ENCODE data around the gene FBN3. TPM values are rescaled to one million over a fixed set of nuclear protein-coding genes. Genes with fewer than 3 reads are reported as not detected.
"Not testable (repeated sequence)": the region's sequence is repeated elsewhere in the genome, so short reads cannot be mapped to it uniquely, and the experiment has no call there.

FBN3 gene
- polyA plus RNA-seq (ENCODE audit: insufficient read length in 4 of 4) = 10 to 100 TPM; 27.4 to 35.1 (median 29.5) TPM

- no peak for DNase-seq (ENCODE audit: low read depth in 4 of 4, low spot score in 3 of 4)
Measured at GRCh38 chr19:8149261-8150094, at the start of gene FBN3. Gene FBN3 (minus strand): TSS chr19:8149592. CDS start chr19:8147480, 2,112 bp downstream.

GRCh38 chr19:8196271-8196927, 47.0 kb upstream of the FBN3 start:
- DNase-seq (ENCODE audit: low read depth in 4 of 4, low spot score in 3 of 4) = no peak

GRCh38 chr19:8194528-8195267, 45.3 kb upstream of the FBN3 start:
- DNase-seq (ENCODE audit: low read depth in 4 of 4, low spot score in 3 of 4) = no peak

- no peak for DNase-seq (ENCODE audit: low read depth in 4 of 4, low spot score in 3 of 4)
Measured at GRCh38 chr19:8192221-8192820, 42.9 kb upstream of the FBN3 start.

GRCh38 chr19:8185343-8186068, 36.1 kb upstream of the FBN3 start:
- no peak for DNase-seq (ENCODE audit: low read depth in 4 of 4, low spot score in 3 of 4)

GRCh38 chr19:8184274-8184673, 34.9 kb upstream of the FBN3 start:
- no peak for DNase-seq (ENCODE audit: low read depth in 4 of 4, low spot score in 3 of 4)

- DNase-seq (ENCODE audit: low read depth in 4 of 4, low spot score in 3 of 4) = no peak
Measured at GRCh38 chr19:8180018-8180417, 30.6 kb upstream of the FBN3 start.

- DNase-seq (ENCODE audit: low read depth in 4 of 4, low spot score in 3 of 4) = no peak
Measured at GRCh38 chr19:8174706-8175105, 25.3 kb upstream of the FBN3 start.

GRCh38 chr19:8168537-8168936, 19.1 kb upstream of the FBN3 start:
- DNase-seq (ENCODE audit: low read depth in 4 of 4, low spot score in 3 of 4) = no peak

- DNase-seq (ENCODE audit: low read depth in 4 of 4, low spot score in 3 of 4) = no peak
Measured at GRCh38 chr19:8167985-8168384, 18.6 kb upstream of the FBN3 start.

GRCh38 chr19:8163759-8164158, 14.4 kb upstream of the FBN3 start:
- no peak for DNase-seq (ENCODE audit: low read depth in 4 of 4, low spot score in 3 of 4)

- no peak for DNase-seq (ENCODE audit: low read depth in 4 of 4, low spot score in 3 of 4)
Measured at GRCh38 chr19:8161135-8161646, 11.8 kb upstream of the FBN3 start.

- DNase-seq (ENCODE audit: low read depth in 4 of 4, low spot score in 3 of 4) = not testable (repeated sequence)
Measured at GRCh38 chr19:8159322-8159721, 9.9 kb upstream of the FBN3 start.

GRCh38 chr19:8158411-8159074, 9.2 kb upstream of the FBN3 start:
- DNase-seq (ENCODE audit: low read depth in 4 of 4, low spot score in 3 of 4) = peak in 2 of 4 donors; percentile 66 to 74

GRCh38 chr19:8155318-8155717, 5.9 kb upstream of the FBN3 start:
- DNase-seq (ENCODE audit: low read depth in 4 of 4, low spot score in 3 of 4) = no peak

- DNase-seq (ENCODE audit: low read depth in 4 of 4, low spot score in 3 of 4) = not testable (repeated sequence)
Measured at GRCh38 chr19:8154014-8154413, 4.6 kb upstream of the FBN3 start.

- no peak for DNase-seq (ENCODE audit: low read depth in 4 of 4, low spot score in 3 of 4)
Measured at GRCh38 chr19:8151767-8152035, 2.3 kb upstream of the FBN3 start.

GRCh38 chr19:8150998-8151766, 1.8 kb upstream of the FBN3 start:
- no peak for DNase-seq (ENCODE audit: low read depth in 4 of 4, low spot score in 3 of 4)
